GM19023 (cell line): ENCODE results near the gene GPX7.
"Not testable (repeated sequence)": the region's sequence is repeated elsewhere in the genome, so short reads cannot be mapped to it uniquely, and the experiment has no call there.

Source experiments
- ATAC-seq: cut with Tn5 transposase; IDR thresholded peaks from one replicate; pipeline ENCODE4 v1.9.1; 2021; ENCODE audit warnings: mild to moderate bottlenecking, moderate library complexity; ENCODE audit not compliant: unreplicated experiment

Gene GPX7

DNA sequence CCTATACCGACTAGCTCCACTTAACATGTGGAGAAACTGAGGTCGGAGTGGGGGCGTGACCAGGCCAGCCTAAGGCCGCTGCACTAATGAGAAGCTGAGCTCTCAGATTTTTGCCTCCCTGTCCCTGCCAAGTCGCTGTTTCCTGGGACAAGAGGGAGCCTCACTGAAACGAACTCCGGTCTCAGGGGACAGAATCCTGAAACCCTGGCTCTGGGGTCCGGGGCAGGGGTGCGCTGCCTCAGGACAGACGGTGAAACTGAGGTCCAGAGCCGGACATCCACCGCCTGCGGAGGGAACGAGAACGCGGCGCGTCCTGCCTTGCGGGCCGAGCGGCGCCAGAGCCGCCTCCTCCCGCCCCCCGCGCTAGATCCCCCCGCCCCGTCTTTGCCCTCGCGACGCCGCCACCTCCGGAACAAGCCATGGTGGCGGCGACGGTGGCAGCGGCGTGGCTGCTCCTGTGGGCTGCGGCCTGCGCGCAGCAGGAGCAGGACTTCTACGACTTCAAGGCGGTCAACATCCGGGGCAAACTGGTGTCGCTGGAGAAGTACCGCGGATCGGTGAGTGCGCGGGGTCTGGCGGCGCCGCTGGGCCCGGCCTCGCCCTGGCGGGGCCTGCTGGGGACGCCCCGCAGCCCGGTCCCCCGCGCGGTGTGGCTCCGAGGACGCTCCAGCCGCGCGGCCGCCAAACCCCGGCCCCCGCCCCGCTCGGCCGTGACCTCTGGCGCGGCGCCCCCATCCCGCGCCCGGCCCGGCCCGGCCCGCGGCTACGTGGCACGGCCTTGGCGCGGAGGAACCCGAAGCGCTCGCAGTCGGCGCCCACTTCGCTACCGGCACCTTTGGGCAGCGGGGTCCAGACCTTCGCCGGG, at the start of gene GPX7:
Gene GPX7 (plus strand): TSS at position 381 of the 865 bp plus-strand sequence. CDS start 39 bp downstream, at position 420.
- peak; percentile 46 for ATAC-seq

DNA sequence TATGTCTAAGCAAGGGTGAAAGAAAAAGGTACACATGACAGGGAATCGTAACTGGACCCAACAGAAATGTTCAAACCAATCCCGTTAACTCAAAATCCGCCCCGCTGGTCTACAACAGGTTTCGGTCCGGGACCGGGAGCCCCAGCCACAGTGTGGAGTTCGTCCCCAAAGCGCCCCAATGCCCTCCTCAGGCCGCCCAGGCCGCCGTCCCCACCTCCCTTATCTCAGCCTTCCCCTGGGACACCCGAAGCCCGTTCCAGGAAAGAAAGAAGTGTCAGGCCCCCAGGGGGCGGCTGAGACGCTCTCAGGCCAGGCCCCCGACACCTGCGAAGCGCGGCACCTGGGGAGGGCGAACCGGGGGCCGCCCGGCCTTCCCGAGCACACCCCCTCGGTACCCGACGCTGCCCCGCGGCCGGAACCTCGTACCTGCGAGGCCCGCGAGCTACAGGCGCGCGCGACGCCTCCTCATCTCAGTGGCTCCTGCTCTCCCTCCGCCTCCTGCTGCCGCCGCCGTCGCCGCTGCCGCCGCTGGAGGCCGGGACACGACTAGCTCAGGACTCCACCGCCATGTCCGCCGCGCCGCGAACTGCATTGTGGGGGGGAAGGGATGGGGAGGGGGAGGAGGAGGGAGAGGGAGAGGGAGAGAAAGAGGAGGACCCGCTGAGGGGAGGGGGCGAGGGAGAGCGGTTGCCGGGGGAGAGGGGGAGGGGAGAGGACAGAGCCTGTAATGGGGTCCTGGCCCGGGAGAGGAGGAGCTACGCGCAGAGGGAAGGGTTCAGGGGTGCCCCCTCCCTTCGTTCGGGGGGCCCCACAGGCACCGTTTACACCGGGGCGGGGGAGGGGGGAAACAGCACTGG, 49.4 kb upstream of the GPX7 start, which contains the start of gene TUT4:
Gene TUT4 (minus strand): TSS at position 588 of the 857 bp plus-strand sequence. CDS start 26,812 bp downstream, outside the sequence.
- peak; percentile 41 for ATAC-seq

DNA sequence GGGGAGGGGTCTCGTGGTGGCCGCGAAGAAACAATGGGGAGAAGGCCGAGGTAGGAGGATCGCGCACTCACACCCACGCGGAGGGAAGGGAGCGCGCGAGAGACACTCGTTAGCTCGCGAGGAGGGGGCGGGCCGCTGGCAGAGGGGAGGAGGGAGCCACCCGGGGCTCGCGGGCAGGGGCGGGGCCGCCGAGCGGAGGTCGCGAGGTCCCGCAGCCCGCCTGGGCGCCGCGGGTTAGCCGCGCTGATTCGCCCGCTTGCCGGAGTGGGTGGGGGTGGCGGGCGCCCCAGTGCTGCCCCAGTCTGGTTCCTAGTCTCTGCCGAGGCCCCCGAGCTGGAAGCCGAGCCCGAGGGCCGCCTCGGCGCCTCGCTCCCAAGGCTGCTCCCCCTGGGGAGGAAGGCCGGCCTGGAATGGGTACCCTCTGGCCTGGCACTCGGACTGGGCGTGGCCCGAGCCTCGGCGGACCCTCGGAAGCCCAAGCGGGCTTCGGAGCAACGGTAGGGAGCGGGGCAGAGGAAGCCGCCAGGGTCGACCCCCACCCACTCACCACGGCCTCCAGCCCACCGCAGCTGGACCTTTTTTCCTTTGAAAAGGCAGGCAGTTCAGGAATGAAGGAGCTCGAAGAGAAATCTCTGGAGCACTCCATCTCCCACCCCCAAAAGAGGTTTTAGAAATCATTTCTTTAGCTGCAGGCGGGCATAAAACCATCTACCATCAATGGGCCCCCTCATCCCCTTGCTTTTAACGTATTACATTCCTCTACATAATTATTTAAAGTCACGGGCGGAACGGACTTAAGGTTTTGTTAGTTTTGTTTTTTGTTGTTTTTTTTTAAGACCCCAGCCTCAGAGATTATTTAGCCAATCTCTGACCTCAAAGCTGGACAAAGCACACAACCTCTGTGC, 48.6 kb upstream of the GPX7 start:
- peak; percentile 68 for ATAC-seq

DNA sequence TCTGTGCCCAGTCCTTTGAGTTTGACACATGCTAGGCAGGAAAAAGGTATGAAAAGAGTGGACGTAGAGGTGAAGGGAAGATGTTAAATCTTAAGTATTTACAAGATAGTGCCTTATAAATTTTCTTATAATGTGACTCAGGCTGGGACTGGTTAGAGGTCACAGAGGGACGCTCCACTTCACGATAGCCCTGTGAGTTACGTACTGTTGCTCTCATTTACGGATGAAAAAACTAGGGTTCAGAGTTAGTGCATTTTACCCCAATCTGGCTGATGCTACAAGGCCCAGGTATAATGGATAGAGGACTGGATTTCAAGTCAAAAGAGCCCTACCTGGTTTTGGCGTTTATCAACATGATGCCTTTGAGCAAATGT, 47.9 kb upstream of the GPX7 start:
- ATAC-seq: no peak

DNA sequence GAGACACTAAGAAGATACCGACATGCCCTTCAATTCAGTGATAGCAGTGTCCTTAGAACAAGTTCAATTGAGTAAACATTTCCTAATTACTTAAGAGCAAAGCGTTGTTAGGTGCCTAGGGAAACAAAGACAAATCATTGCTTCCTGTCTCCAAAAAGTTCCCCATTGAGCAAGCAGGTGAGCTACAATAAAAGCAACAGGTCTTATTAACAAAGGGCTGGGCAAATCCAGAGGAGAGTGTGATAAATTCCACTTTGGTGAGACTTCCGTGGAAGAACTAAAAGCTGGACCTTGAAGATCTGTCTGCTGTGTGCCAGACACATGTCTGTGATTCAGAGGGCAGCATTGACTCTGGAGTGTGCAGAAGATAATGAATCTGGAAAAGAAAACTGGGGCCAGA, 47.4 kb upstream of the GPX7 start:
- ATAC-seq: no peak

DNA sequence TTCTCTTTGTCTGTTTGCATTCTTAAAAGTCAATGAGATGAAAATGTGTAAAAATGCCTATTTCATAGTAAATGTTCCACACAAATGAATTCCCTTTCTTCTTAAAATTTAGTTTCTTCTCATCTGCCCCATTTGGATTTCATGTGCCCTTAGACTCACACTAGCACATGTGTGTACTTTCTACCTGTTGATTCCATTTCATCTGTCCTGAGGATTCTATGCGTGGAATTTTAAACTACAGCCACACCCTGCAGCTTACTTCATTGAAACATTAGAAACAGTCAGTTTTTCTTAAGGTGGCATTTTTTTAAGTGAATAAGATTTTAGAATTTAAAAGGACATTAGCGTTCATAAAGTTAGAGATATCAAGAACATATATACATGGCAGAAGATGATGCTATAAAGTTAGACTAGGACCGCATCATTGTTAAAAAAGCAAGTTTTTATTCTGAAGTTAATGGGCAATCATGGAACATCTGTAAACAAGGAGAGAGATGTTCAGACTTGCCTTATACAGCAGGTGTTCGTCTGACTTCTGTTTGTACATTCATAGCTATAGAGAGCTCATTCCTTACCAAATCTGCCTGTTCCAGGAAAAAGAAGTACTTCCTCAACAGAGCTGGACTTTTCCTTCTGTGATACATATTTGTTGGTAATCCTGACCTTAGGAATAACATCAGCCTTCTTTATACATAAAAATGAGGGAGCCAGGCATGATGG, 45.4 kb upstream of the GPX7 start:
- no peak for ATAC-seq

DNA sequence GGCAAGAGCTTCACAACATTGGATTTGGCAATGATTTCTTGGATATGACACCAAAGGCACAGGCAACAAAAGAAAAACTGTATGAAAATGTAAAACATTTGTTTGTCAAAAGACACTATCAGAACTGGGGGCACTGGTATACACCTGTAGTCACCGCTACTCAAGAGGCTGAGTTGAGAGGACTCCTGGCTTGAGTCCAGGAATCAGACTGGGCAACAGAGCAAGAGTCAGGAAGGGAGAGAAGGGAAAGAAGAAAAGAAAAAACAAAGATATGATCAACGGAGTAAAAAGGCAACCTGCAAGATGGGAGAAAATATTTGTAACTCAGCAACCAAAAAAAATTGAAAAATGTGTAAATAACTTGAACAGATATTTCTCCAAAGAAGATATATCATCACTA, 43.2 kb upstream of the GPX7 start:
- no peak for ATAC-seq

DNA sequence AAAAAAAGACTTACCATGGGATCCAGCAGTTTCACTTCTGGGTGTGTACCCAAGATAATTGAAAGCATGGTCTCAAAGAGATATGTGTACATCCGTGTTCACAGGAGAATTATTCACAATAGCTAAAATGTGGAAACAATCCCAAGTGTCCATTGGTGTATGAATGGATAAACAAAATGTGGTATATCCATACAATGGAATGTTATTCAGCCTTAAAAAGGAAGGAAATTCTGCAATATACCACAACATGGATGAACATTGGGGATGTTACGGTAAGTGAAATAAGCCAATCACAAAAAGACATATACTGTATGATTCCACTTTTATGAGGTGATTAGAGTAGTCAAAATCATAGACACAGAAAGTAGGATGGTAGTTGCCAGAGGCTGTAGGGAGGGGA, 42.3 kb upstream of the GPX7 start:
- no peak for ATAC-seq

DNA sequence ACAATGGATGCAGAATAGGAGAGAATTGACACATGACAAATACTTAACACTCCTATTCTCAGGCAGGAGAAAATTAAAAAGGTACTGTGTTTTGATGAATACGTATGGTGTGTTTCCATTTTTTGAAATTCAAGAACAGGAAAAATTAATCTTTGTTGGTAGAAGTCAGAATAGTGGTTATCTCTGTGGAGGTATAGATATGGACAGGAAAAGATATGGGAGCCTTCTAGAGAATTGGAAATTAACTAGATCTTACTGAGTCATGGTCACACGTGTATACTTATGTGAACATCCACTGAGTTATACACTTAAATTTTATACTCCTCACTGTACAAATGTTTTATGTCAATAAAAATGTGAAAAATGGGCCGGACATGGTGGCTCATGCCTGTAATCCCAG, 39.4 kb upstream of the GPX7 start:
- ATAC-seq: no peak

DNA sequence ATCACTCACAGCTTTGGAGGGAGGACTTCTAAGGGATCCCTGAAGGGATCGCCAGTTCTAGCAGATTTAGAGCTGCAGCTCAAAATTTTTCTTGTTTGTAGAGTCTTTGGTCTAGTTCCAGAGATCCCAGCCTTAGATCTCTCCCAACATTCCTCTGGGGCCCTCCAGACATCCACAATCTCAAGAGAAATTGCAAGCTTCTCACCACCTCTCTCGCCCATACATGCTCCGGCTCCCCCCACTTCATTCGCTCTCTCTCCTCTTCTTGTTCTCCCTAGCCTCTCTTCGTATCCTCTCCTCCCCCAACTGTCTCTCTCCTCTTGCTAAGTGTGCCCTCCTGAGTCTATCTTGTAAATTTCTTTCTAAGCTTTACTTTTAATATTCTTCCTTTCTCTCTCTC, 34.2 kb upstream of the GPX7 start:
- no peak for ATAC-seq

DNA sequence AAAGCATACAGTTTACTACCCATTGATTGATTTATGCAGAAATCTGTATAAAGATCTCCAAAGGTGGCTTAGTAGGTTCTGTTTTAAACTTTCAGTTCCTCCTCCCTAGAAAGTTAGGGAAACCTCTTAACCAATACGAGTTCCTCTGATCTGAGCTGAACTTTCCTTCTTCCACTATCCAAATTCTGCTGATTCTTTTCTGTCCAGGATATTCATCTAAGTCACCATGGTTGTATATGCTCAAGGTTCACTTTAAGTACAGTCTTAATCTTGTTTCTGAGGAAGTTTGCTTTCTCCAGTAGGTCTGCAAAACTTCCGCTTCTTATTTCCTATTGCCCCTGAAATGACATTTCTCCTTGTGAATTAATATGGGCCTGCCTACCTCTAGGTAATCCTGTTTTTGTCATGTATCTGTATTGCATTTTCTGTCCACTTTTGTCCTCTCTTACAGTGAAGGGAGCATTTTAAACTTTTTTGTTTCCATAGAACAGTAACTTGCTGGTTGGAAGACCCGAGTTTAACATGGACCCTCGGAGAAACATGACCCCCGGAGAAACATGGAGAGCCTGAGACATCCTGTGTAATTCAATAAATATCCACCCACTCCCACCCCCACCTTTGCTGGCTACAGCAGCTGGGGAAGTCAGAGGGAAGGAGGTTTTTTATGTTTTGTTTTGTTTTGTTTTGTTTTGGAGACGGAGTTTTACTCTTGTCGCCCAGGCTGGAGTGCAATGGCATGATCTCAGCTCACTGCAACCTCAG, 32.5 kb upstream of the GPX7 start:
- no peak for ATAC-seq

DNA sequence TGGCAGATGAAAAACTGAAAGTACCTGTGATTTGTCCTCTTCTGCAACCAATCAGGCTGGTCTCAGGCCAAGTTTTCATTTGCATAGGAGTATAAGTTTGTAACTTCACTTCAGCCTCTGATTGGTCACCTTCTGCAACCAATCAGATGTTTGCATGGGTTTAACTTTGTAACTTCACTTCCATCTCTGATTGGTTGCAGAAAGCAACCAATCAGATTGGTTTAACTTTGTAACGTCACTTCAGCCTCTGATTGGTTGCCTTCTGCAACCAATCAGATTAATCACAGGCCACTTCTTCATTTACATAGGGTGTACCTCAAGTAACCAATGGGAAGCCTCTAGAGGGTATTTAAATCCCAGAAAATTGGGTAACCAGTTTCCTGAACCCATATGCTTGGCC, 30.4 kb upstream of the GPX7 start:
- ATAC-seq: no peak

DNA sequence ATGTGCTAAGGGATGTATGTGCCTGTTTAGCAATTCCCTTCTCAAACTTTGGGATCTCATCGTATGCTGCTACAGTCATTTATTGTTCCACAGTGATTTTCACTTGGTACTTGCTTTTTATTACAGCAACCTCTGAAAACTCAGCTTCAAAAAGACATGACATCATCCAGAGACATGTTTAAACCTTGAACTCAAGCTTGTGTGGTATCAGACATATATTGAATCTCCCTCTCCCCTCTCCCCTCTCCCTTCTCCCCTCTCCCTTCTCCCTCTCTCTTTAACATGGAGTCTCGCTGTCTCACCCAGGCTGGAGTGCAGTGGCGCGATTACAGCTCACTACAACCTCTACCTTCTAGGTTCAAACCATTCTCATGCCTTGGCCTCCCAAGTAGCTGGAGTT, 29.8 kb upstream of the GPX7 start:
- ATAC-seq: no peak

DNA sequence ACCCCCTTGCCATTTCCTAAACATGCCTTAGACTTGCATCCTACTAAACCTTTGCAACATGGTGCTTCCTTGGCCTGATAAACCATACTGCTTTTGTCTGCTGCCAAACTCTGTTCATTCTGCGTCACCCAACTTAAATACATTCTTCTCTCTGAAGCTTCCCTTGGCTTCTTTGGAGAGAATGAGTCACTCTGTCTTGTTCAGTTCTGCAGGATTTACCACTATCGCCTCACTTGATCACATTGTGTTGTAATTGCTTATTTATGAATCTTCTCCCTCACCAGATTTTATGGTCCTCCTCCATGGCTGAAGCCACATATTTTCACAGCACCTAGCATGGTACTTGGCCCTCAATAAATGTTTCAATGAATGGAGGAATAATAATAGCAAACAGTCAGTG, 27.6 kb upstream of the GPX7 start:
- ATAC-seq: no peak

DNA sequence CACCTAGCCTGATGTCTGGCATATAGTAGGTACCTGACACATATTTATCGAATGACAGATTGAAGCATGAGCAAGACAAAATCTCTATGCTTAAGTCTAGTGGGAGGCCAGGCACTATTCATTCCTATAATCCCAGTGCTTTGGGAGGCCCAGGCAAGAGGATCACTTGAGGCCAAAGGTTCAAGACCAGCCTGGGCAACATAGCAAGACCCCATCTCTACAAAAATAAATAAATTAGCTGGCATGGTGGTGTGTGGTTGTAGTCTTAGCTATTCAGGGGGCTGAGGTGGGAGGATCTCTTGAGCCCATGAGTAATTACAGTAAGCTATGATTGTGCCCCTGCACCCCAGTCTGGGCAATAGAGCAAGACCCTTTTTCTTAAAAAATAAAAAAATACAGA, 26.1 kb upstream of the GPX7 start:
- no peak for ATAC-seq

DNA sequence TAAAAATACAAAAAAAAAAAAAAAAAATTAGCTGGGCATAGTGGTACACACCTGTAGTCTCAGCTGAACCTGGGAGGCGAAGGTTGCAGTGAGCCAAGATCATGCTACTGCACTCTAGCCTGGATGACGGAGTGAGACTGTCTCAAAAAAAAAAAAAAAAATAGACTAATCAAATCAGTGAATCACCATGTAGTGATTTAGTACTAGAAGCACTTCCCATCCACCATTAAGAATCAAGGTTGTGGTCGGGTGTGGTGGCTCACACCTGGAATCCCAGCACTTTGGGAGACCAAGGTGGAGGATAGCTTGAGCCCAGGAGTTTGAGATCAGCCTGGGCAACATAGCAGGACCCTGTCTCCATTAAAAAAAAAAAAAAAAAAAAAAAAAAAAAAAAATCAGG, 24.1 kb upstream of the GPX7 start:
- not testable (repeated sequence) for ATAC-seq

DNA sequence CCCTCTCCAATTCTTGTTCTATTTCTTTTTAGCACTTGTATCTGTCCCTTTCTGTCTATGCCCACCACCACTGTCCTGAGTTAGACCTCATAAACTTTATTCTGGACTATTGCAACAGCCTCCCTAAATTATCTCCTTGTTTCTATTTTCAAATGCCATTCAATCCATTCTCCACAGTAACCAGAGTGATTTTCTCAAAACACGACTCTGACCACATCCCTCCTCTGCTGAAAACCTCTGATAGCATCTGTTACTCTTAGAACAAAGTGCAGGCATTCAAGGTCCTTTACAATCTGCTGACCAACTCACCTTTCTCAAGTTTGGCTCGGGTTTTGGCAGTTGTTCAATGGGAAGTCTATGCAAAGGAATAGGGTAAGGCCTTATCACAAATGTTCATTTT, 22.8 kb upstream of the GPX7 start:
- ATAC-seq: no peak

DNA sequence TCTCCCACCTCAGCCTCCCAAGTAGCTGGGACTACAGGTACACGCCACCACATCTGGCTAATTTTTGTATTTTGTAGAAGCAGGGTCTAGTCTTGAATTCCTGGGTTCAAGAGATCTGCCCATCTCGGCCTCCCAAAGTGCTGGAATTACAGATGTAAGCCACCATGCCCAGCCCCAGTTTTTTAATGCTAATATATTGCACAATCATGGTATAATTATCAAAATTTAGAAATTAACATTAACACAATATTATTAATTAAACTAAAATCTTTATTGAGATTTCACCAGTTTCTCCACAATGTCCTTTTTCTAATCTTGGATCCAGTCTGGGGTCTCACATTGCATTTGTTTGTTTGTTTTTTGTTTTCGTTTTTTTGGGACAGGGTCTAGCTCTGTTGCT, 21.9 kb upstream of the GPX7 start:
- ATAC-seq: no peak

DNA sequence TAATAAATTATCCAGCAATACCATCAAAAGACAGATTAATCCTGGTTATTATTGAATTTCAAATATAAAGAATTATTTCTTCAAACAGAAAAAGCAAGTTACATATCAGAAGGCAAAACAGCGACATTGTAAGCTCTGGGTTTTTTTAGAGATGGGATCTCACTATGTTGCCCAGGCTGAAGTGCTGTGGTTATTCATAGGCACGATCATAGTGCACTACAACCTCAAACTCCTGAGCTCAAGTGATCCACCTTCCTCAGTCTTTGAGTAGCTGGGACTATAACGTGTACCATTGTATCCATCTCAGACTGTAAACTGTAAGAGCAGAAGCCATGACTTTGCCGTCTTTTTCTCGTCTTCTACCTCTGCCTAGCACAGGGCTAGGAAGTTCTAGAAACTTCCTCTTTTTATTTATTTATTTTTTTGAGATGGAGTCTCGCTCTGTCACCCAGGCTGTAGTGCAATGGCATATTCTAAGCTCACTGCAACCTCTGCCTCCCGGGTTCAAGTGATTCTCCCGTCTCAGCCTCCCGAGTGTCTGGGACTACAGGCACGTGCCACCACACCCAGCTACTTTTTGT, 20.0 kb upstream of the GPX7 start:
- no peak for ATAC-seq
